NCI-H1092 (cell line): ENCODE results near the gene DIP2A.
"Not testable (repeated sequence)": the region's sequence is repeated elsewhere in the genome, so short reads cannot be mapped to it uniquely, and the experiment has no call there.

Source experiments
- DNase-seq: peaks from one replicate; lab custom pipeline; 2025; lab: John Stamatoyannopoulos, UW

The DIP2A gene

GRCh38 chr21:46527393-46527792, 68.7 kb downstream of the DIP2A start:
- DNase-seq: not testable (repeated sequence)

DNA sequence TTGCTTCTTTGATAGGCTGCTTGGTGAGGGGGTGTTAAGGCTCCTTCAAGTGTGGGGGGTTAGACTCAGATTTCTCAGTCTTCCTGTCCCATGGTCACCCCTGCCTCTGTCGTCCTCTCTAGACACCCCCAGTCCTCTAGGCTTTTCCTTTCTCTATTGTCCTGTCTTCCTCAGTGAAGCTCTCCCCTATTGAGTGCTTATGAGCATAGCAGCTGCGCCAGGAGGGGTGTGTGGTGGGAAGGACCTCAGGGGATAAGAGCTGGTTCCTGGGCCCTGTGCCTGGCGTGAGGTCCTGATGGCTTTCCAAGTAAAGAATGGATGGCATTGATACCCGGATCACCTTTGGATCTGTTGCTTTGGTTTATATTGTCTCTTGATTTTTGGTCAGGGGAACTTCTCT, 69.1 kb downstream of the DIP2A start:
- no peak for DNase-seq

- DNase-seq: no peak
Observed at GRCh38 chr21:46532080-46532479, 73.4 kb downstream of the DIP2A start.

DNA sequence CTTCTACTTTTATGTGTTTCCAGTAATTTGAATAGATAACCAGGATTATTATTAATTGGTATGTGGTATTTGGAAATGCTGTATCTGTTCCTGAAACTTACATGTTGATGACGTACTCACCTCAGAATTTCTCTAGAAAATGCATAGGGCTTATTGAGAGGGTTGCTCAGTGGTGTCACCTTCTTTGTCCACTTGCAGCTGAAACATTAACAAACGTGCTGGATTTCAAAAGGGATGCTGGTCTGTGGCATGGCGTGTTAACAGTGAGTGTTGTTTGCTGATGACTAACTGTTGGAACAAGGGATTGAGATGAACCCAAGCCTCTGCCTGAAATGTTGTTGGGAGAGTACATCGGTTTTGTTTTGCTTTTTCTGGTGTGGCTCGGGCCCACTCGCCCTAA, 78.3 kb downstream of the DIP2A start:
- DNase-seq: no peak

GRCh38 chr21:46538262-46538661, 79.6 kb downstream of the DIP2A start:
- no peak for DNase-seq

DNA sequence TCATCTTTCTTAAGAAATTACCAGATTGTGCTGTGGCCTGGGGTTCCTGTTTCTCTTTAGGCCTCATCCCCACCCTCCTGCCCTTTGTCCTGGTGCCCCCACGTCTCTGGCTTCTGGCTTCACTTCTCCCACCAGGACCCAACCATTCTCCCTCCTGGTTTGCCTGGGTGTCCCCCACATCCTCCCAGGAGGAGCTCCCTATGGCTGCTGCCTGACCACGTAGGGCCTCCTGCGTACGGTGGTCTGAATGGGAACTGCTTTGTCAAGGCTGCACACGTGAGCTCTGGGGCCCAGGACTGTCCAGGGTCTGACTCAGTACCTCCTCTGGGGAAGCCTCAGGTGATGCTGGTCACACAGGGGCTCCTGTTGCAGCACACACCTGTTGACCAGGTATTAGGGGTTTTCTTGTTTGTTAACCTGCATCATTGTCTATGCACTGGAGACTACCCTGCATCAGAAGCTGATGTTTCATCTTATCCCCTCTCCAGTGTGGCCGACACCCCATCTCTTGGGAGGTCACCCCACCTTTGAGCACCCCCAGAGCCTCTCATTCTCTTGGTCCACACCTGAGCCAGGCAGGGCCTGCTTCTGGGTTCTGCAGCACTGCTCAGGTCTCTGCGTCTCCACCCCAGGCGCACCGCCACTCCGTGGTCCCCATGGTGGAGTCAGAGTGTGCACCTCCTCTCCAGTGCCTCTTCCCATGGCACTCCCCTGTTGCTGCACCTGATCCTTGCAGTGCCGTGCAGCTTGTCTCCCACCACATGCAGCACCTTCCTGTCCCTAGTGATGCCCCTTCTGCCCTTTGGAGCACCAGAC, 80.4 kb downstream of the DIP2A start:
- no peak for DNase-seq

GRCh38 chr21:46540087-46540710, 81.5 kb downstream of the DIP2A start:
- DNase-seq: no peak

- DNase-seq: no peak
Observed at GRCh38 chr21:46542588-46543124, 84.0 kb downstream of the DIP2A start.

- DNase-seq: no peak
Observed at GRCh38 chr21:46543306-46543705, 84.6 kb downstream of the DIP2A start.

- no peak for DNase-seq
Observed at GRCh38 chr21:46544003-46544402, 85.3 kb downstream of the DIP2A start.

- DNase-seq: no peak
Observed at GRCh38 chr21:46544824-46545223, 86.1 kb downstream of the DIP2A start.

- DNase-seq: no peak
Observed at GRCh38 chr21:46545363-46545762, 86.7 kb downstream of the DIP2A start.

DNA sequence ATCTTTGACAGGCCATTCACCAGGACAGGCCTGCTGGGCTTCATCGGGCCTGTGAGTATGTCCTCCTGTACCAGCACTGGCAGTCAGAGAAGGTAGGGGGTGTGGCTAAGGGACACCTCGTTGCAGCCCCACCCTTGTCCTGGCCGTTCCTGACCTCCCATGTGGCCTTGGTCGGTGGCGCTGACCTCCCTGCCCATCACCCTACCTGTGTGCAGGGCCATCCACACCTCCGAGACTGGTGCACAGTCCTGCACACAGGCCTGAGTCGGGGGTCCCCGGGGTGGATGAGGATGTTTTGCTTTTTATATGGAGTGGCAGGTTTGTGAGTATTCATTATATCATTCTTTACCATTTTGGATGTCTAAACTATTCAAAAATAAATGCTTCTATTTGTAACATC, 87.2 kb downstream of the DIP2A start:
- no peak for DNase-seq

GRCh38 chr21:46546799-46547198, 88.1 kb downstream of the DIP2A start:
- DNase-seq: no peak

GRCh38 chr21:46549650-46550049, 91.0 kb downstream of the DIP2A start:
- no peak for DNase-seq

GRCh38 chr21:46550116-46550941, 91.6 kb downstream of the DIP2A start:
- DNase-seq: no peak

DNA sequence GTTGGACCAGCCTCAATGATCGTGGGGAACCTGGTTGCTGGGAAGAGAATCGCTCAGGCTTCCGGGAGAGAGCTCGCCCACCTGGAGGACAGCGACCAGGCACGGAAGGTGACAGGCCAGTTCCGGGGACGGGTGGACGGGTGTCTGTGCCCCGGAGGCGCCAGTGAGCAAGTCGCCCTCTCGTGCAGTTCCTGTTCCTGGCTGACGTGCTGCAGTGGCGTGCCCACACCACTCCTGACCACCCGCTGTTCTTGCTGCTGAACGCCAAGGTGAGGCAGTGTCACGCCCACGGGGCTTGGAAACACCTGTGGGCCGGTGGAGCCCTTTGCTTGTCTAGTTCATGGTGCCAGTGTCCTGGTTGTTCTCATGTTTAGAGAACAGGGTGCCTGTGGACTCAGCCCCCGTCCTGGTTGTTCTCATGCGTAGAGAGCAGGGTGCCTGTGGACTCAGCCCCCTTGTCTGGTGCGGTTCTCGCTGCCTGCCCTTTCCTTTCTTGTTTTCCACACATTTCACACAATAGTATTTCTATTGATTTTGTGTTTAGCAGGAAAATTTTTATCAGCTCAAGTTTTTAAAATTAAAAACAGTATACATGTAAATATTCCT, 93.0 kb downstream of the DIP2A start:
- DNase-seq: no peak

DNA sequence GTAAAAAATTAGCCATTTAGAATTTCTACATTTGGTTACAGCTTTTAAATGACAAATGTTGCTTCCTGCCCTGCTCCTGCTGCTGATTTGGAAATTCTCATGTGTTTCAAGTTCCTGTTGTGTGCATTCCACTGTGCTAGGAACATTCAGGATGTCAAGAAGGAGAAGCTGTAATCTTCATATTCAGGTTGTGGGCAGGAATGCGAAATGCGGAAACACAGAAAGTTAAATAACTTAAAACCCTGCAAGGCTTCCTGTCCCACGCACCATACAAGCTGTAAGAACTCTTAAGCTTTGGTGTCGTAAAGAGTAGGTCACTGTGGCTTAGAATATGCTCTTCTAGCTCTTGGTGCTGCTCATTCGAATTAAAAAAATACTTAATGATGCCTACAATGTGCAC, 93.6 kb downstream of the DIP2A start:
- no peak for DNase-seq

GRCh38 chr21:46552865-46553379, 94.2 kb downstream of the DIP2A start:
- no peak for DNase-seq

GRCh38 chr21:46553993-46554392, 95.3 kb downstream of the DIP2A start:
- DNase-seq: no peak

GRCh38 chr21:46554431-46555224, 95.9 kb downstream of the DIP2A start:
- no peak for DNase-seq
